HPDE6-E6E7 (cell line): ENCODE data around the gene MRPL14.
"Not testable (repeated sequence)": the region's sequence is repeated elsewhere in the genome, so short reads cannot be mapped to it uniquely, and the experiment has no call there.

Experiments
- DNase-seq: peaks from one replicate; pipeline ENCODE4 v3.0.0; 2011; ENCODE audit warnings: missing footprints; ENCODE audit errors: extremely low spot score

Gene MRPL14

GRCh38 chr6:44150317-44150917 lies 23.2 kb upstream of the MRPL14 start:
- DNase-seq, result no peak

- DNase-seq, result no peak
Measured at GRCh38 chr6:44149369-44150012, 22.2 kb upstream of the MRPL14 start.

GRCh38 chr6:44148306-44148705 lies 21.1 kb upstream of the MRPL14 start:
- DNase-seq, result no peak

- DNase-seq, result no peak
Measured at GRCh38 chr6:44147256-44147655, 20.0 kb upstream of the MRPL14 start.

GRCh38 chr6:44146685-44147084 lies 19.4 kb upstream of the MRPL14 start:
- DNase-seq, result no peak

- no peak for DNase-seq
Measured at GRCh38 chr6:44145839-44146238, 18.6 kb upstream of the MRPL14 start.

GRCh38 chr6:44144536-44144935 lies 17.3 kb upstream of the MRPL14 start:
- DNase-seq, result not testable (repeated sequence)

- no peak for DNase-seq
Measured at GRCh38 chr6:44143731-44144130, 16.5 kb upstream of the MRPL14 start.

- DNase-seq, result no peak
Measured at GRCh38 chr6:44142835-44143234, 15.6 kb upstream of the MRPL14 start.

- no peak for DNase-seq
Measured at GRCh38 chr6:44139351-44139743, 12.1 kb upstream of the MRPL14 start.

- no peak for DNase-seq
Measured at GRCh38 chr6:44138717-44139350, 11.6 kb upstream of the MRPL14 start.

- DNase-seq, result no peak
Measured at GRCh38 chr6:44135875-44136274, 8.6 kb upstream of the MRPL14 start.

GRCh38 chr6:44135173-44135758 lies 8.0 kb upstream of the MRPL14 start:
- DNase-seq, result no peak

- DNase-seq, result no peak
Measured at GRCh38 chr6:44133981-44134711, 6.9 kb upstream of the MRPL14 start.

- no peak for DNase-seq
Measured at GRCh38 chr6:44133003-44133931, 6.0 kb upstream of the MRPL14 start.

- DNase-seq, result no peak
Measured at GRCh38 chr6:44132476-44132875, 5.2 kb upstream of the MRPL14 start.

- no peak for DNase-seq
Measured at GRCh38 chr6:44131892-44132291, 4.6 kb upstream of the MRPL14 start.

GRCh38 chr6:44129841-44130322 lies 2.6 kb upstream of the MRPL14 start:
- DNase-seq, result no peak

GRCh38 chr6:44128020-44128917 lies 1.0 kb upstream of the MRPL14 start:
- DNase-seq, result no peak
